Liver (tissue), 9 donors: ENCODE measurements around the gene GGNBP2. TPM values are rescaled to one million over a fixed set of nuclear protein-coding genes. Genes with fewer than 3 reads are reported as not detected.

Experiments
- DNase-seq: peaks from one replicate; pipeline ENCODE4 v3.0.0-alpha.2; 2017; ENCODE audit warnings: low spot score
- H3K27ac ChIP-seq, 2 donors: one replicate each; pipeline ENCODE4 v1.7.0; 2013; ENCODE audit warnings: inconsistent platforms in 2 of 2, low read length in 2 of 2, control low read depth in 1 of 2, low read depth in 1 of 2, mild to moderate bottlenecking in 1 of 2
- H3K27me3 ChIP-seq, 4 donors: one replicate each; pipeline versions ENCODE4 v1.6.1 to v1.7.0; 2013; ENCODE audit warnings: low read length in 3 of 4, inconsistent platforms in 1 of 4, mild to moderate bottlenecking in 1 of 4, moderate library complexity in 1 of 4; ENCODE audit not compliant: control insufficient read depth in 4 of 4, insufficient read depth in 4 of 4
- H3K36me3 ChIP-seq, 4 donors: one replicate each; pipeline versions ENCODE4 v1.6.1 to v1.7.0; 2013; ENCODE audit warnings: low read length in 3 of 4, mild to moderate bottlenecking in 3 of 4, low read depth in 1 of 4, moderate library complexity in 1 of 4; ENCODE audit not compliant: control insufficient read depth in 4 of 4, insufficient read depth in 3 of 4
- H3K4me1 ChIP-seq, 4 donors: one replicate each; pipeline versions ENCODE4 v1.6.1 to v1.7.0; 2013; ENCODE audit warnings: low read length in 3 of 4, mild to moderate bottlenecking in 3 of 4, moderate library complexity in 1 of 4; ENCODE audit not compliant: control insufficient read depth in 4 of 4, insufficient read depth in 4 of 4
- H3K4me3 ChIP-seq, 3 donors: one replicate each; pipeline versions ENCODE4 v1.6.1 to v1.7.0; 2013; ENCODE audit warnings: low read length in 3 of 3, control low read depth in 1 of 3, low read depth in 1 of 3, mild to moderate bottlenecking in 1 of 3
- H3K9ac ChIP-seq, 2 donors: one replicate each; pipeline ENCODE4 v1.7.0; 2013; ENCODE audit warnings: low read length in 2 of 2, mild to moderate bottlenecking in 2 of 2, moderate library complexity in 2 of 2, control low read depth in 1 of 2, low read depth in 1 of 2
- H3K9me3 ChIP-seq, 4 donors: one replicate each; pipeline versions ENCODE4 v1.6.1 to v1.7.0; 2013; ENCODE audit warnings: low read length in 3 of 4; ENCODE audit not compliant: control insufficient read depth in 4 of 4
- EGR1 ChIP-seq, 2 donors: IDR thresholded peaks; 2 replicates each; pipeline ENCODE4 v1.6.1; 2016 to 2018; ENCODE audit warnings: antibody characterized with exemption in 2 of 2, low read depth in 2 of 2
- FOXA1 ChIP-seq: IDR thresholded peaks from 2 replicates; pipeline ENCODE4 v1.6.1; 2016; ENCODE audit warnings: antibody characterized with exemption
- FOXA2 ChIP-seq: IDR thresholded peaks from 2 replicates; pipeline ENCODE4 v1.6.1; 2016; ENCODE audit warnings: antibody characterized with exemption
- GABPA ChIP-seq, 2 donors: IDR thresholded peaks in 1 of 2; conservative IDR thresholded peaks in 1 of 2; 2 replicates each; pipeline ENCODE4 v1.6.1; 2016; ENCODE audit warnings: antibody characterized with exemption in 2 of 2, mild to moderate bottlenecking in 1 of 2, moderate library complexity in 1 of 2
- HNF4A ChIP-seq, 2 donors: conservative IDR thresholded peaks; 2 replicates each; pipeline ENCODE4 v1.6.1; 2016; ENCODE audit warnings: antibody characterized with exemption in 2 of 2, mild to moderate bottlenecking in 2 of 2
- HNF4G ChIP-seq: IDR thresholded peaks from 2 replicates; pipeline ENCODE4 v1.6.1; 2016; ENCODE audit warnings: antibody characterized with exemption
- JUND ChIP-seq, 2 donors: IDR thresholded peaks; 2 replicates each; pipeline ENCODE4 v1.6.1; 2016; ENCODE audit warnings: antibody characterized with exemption in 2 of 2
- NR2F2 ChIP-seq: IDR thresholded peaks from 2 replicates; pipeline ENCODE4 v1.6.1; 2016; ENCODE audit warnings: antibody characterized with exemption
- RAD21 ChIP-seq, 2 donors: IDR thresholded peaks; 2 replicates each; pipeline ENCODE4 v1.6.1; 2016; ENCODE audit warnings: antibody characterized with exemption in 2 of 2, mild to moderate bottlenecking in 2 of 2
- REST ChIP-seq: IDR thresholded peaks from 2 replicates; pipeline ENCODE4 v1.6.1; 2016; ENCODE audit warnings: antibody characterized with exemption, mild to moderate bottlenecking
- RXRA ChIP-seq, 2 donors: IDR thresholded peaks; 2 replicates each; pipeline ENCODE4 v1.6.1; 2017 to 2018; ENCODE audit warnings: antibody characterized with exemption in 2 of 2, mild to moderate bottlenecking in 1 of 2
- SP1 ChIP-seq: IDR thresholded peaks from 2 replicates; pipeline ENCODE4 v1.6.1; 2018; ENCODE audit warnings: antibody characterized with exemption, mild to moderate bottlenecking
- TAF1 ChIP-seq: conservative IDR thresholded peaks from 2 replicates; pipeline ENCODE4 v1.6.1; 2016; ENCODE audit warnings: antibody characterized with exemption, mild to moderate bottlenecking
- YY1 ChIP-seq: IDR thresholded peaks from 2 replicates; pipeline ENCODE4 v1.6.1; 2016; ENCODE audit warnings: antibody characterized with exemption, mild to moderate bottlenecking
- WGBS: extraction: QIAGEN DNeasy Blood & Tissue Kit; methylation state at CpG from one replicate; pipeline ENCODE4 v1.1.7; 2013; 5-methylcytosine and 5-hydroxymethylcytosine counted together
- polyA plus RNA-seq, 2 donors: library from polyadenylated mRNA; stranded (reverse) in 1 of 2; unstranded in 1 of 2; fragments of 200-250 nt in 1 of 2; fragments of >200 nt in 1 of 2; fragmentation: Nextera tagmentation in 1 of 2; extraction: Ambion mirVana in 1 of 2; gene quantifications; one replicate each; pipeline versions ENCODE4 v1.2.1 to v1.2.3, GENCODE V29; 2013 to 2015
- total RNA-seq, 2 donors: library from RNA; depleted of rRNA; stranded (reverse); fragments of >200 nt; gene quantifications; one replicate each; pipeline ENCODE4 v1.2.3, GENCODE V29; 2014
- TF ChIP-seq, protein P1 (sequence below): fragments of 150-350 bp; IDR thresholded peaks from 2 replicates; pipeline ENCODE4 v1.5.1; 2017; ENCODE audit warnings: improper control_type of control experiment, low read depth, low read length; ENCODE audit not compliant: missing input control
- TF ChIP-seq, protein P2 (sequence below): IDR thresholded peaks from 2 replicates; pipeline ENCODE4 v1.6.1; 2016; ENCODE audit warnings: antibody characterized with exemption
- TF ChIP-seq, protein P3 (sequence below): IDR thresholded peaks from 2 replicates; pipeline ENCODE4 v1.6.1; 2016; ENCODE audit warnings: antibody characterized with exemption
- TF ChIP-seq, protein P4 (sequence below): IDR thresholded peaks from 2 replicates; pipeline ENCODE4 v1.6.1; 2016; ENCODE audit warnings: antibody characterized with exemption
- donor health status: healthy.
- donor health status: healthy.
- donor health status: healthy.
- donor health status: healthy.
- donor health status: healthy.

Gene GGNBP2
- total and polyA plus RNA-seq, 4 donors = 19.6 to 48.6 (median 34.3) TPM

DNA sequence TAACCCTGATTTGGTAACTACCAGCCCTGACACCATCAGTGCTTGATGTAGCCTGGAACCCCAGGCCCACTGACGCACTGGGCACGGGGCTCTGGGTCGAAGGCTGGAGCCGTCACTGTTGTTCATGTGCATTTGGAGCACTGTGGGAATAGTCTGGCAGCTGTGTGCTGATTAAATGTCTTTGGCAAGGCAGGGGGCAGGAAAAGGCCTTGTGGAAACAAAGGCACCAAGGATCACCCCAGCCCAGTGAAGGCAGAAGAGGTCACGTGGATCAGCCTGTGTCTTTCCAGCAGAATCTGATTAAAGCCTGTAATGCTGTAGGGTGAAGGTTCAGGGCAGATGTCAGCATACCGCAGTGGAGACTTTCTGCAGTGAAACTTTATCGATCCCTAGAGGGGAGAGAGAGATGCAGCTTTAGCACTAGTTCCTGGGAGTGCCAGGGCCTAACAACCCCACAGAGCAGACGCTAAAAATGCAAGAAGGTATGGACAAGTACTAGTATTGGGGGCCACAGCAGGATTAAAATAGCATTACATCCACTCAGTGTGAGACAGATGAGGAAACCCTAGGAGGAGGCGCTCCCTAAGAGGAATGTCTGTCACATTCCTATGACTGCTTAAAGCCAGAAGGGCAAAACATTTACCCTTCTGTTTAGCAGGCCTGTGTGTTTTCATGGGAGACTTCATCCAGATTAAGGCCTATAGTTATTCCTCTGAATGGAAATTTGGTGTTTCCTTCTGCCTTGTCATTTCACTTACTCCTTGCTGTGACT is 48.5 kb upstream of the GGNBP2 start:
- DNase-seq = no peak
- H3K9me3 ChIP-seq = no peaks in the 10 kb centered on the region
- no peak overlapping the region for H3K9ac ChIP-seq
- H3K27me3 ChIP-seq = no peaks in the 10 kb centered on the region
- WGBS = 89% methylated on average over 9 of the region's 9 CpGs
- H3K4me1 ChIP-seq = peaks cover 0 to 14% (median 12%) of the 10 kb centered on the region in 4 donors
- no peak overlapping the region for H3K4me3 ChIP-seq
- H3K27ac ChIP-seq = no peak overlapping the region
- TF ChIP-seq YY1 (no peak), HNF4G (no peak), TAF1 (no peak), FOXA2 (no peak), RAD21 (IDR thresholded peaks at IDR 0.05) (no peak), EGR1 (IDR thresholded peaks at IDR 0.05; ENCODE audit: low read depth in 2 of 2) (no peak), SP1 (no peak), NR2F2 (no peak), REST (no peak), FOXA1 (no peak), RXRA (IDR thresholded peaks at IDR 0.05) (no peak), HNF4A (conservative IDR thresholded peaks at IDR 0.05) (no peak), JUND (IDR thresholded peaks at IDR 0.05) (no peak), GABPA (IDR thresholded peaks at IDR 0.05 in 1 of 2, conservative IDR thresholded peaks at IDR 0.05 in 1 of 2) (no peak)
- TF ChIP-seq, protein P1, sequence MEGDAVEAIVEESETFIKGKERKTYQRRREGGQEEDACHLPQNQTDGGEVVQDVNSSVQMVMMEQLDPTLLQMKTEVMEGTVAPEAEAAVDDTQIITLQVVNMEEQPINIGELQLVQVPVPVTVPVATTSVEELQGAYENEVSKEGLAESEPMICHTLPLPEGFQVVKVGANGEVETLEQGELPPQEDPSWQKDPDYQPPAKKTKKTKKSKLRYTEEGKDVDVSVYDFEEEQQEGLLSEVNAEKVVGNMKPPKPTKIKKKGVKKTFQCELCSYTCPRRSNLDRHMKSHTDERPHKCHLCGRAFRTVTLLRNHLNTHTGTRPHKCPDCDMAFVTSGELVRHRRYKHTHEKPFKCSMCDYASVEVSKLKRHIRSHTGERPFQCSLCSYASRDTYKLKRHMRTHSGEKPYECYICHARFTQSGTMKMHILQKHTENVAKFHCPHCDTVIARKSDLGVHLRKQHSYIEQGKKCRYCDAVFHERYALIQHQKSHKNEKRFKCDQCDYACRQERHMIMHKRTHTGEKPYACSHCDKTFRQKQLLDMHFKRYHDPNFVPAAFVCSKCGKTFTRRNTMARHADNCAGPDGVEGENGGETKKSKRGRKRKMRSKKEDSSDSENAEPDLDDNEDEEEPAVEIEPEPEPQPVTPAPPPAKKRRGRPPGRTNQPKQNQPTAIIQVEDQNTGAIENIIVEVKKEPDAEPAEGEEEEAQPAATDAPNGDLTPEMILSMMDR = no peak
- TF ChIP-seq, protein P2, sequence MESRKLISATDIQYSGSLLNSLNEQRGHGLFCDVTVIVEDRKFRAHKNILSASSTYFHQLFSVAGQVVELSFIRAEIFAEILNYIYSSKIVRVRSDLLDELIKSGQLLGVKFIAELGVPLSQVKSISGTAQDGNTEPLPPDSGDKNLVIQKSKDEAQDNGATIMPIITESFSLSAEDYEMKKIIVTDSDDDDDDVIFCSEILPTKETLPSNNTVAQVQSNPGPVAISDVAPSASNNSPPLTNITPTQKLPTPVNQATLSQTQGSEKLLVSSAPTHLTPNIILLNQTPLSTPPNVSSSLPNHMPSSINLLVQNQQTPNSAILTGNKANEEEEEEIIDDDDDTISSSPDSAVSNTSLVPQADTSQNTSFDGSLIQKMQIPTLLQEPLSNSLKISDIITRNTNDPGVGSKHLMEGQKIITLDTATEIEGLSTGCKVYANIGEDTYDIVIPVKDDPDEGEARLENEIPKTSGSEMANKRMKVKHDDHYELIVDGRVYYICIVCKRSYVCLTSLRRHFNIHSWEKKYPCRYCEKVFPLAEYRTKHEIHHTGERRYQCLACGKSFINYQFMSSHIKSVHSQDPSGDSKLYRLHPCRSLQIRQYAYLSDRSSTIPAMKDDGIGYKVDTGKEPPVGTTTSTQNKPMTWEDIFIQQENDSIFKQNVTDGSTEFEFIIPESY = no peak
- TF ChIP-seq, protein P3, sequence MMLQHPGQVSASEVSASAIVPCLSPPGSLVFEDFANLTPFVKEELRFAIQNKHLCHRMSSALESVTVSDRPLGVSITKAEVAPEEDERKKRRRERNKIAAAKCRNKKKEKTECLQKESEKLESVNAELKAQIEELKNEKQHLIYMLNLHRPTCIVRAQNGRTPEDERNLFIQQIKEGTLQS = no peak
- TF ChIP-seq, protein P4, sequence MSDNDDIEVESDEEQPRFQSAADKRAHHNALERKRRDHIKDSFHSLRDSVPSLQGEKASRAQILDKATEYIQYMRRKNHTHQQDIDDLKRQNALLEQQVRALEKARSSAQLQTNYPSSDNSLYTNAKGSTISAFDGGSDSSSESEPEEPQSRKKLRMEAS = no peak
- peaks cover 2 to 66% (median 45%) of the 10 kb centered on the region in 4 donors for H3K36me3 ChIP-seq
